ENCODE results near the gene FANK1. TPM values are rescaled to one million over a fixed set of nuclear protein-coding genes. Genes with fewer than 3 reads are reported as not detected.

The FANK1 gene
- total and polyA plus RNA-seq, 4 donors: 1.3 to 6.1 (median 1.9) TPM

DNA sequence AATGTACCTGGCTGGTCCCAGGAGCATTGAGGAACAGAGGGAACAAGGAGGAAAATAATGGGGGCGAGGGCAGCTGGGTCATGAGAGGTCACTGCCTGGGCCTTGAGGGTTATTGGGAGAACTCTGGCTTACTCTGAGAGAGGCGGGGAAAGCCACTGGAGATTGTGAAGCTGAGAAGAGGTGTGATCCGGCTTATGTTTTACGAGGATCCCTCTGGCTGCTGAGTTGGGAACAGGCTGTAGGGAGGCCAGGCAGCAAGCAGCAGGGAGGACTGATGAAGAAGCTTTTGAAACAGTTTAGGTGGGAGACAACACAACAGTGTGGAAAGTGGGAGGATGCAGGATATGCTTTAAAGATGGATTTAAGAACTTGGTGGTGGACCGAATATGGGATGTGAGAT, 87.3 kb downstream of the FANK1 start:
- ATAC-seq (ENCODE audit: low FRiP score): no peak
- no peaks in the 10 kb centered on the region for H3K36me3 ChIP-seq (ENCODE audit: control insufficient read depth in 1 of 2, insufficient read depth in 2 of 2, low read length in 1 of 2)
- H3K27ac ChIP-seq (ENCODE audit: low read depth in 1 of 2, low read length in 2 of 2): no peak overlapping the region
- DNase-seq: no peak
- intact Hi-C loops (cut with DNase I): loop anchor here (2.0 to 5.0 kb wide), 5 partner anchors 109 to 521 kb away; partner anchors contain the start of gene ADAM12 (in 1 of the 2)
- WGBS, 2 donors: 95% methylated on average over 5 of the region's 5 CpGs
- H3K9me3 ChIP-seq (ENCODE audit: control insufficient read depth, low read length): no peaks in the 10 kb centered on the region
- H3K4me1 ChIP-seq (ENCODE audit: control insufficient read depth in 1 of 2, insufficient read depth in 2 of 2, low read length in 2 of 2): no peaks in the 10 kb centered on the region
- H3K4me3 ChIP-seq (ENCODE audit: low read length in 2 of 2): no peak overlapping the region
- H3K27me3 ChIP-seq (ENCODE audit: control insufficient read depth in 1 of 2, insufficient read depth in 2 of 2, low read length in 1 of 2): no peaks in the 10 kb centered on the region

DNA sequence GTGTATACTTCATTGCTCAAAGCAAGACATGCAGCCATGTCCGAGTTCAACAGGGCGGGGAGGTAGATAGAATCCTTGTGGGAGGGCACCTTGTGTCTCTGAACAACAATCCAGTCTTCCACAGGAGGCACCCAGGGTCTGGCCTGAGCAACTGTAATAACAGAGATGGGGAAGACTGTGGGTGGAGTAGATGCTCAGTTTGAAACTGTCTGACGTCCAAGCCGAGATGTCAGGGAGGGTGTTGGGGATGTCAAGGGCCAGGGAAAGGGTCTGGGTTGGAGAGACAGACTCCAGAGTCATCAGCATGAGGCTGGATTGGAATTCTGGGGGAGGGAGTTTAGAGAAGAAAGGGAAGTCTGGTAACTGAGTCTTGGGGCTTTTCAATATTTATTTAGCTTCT, 88.0 kb downstream of the FANK1 start:
- H3K4me1 ChIP-seq (ENCODE audit: control insufficient read depth in 1 of 2, insufficient read depth in 2 of 2, low read length in 2 of 2): no peaks in the 10 kb centered on the region
- H3K27ac ChIP-seq (ENCODE audit: low read depth in 1 of 2, low read length in 2 of 2): no peak overlapping the region
- no peaks in the 10 kb centered on the region for H3K27me3 ChIP-seq (ENCODE audit: control insufficient read depth in 1 of 2, insufficient read depth in 2 of 2, low read length in 1 of 2)
- intact Hi-C loops (cut with DNase I): loop anchor here in 1 of 2 donors (5.0 kb wide), 3 partner anchors 108 to 403 kb away; partner anchors contain the start of gene ADAM12
- H3K4me3 ChIP-seq (ENCODE audit: low read length in 2 of 2): no peak overlapping the region
- H3K9me3 ChIP-seq (ENCODE audit: control insufficient read depth, low read length): no peaks in the 10 kb centered on the region
- H3K36me3 ChIP-seq (ENCODE audit: control insufficient read depth in 1 of 2, insufficient read depth in 2 of 2, low read length in 1 of 2): no peaks in the 10 kb centered on the region
- ATAC-seq (ENCODE audit: low FRiP score) (no peak), DNase-seq (no peak)
- WGBS, 2 donors: 87% methylated on average over 4 of the region's 4 CpGs

DNA sequence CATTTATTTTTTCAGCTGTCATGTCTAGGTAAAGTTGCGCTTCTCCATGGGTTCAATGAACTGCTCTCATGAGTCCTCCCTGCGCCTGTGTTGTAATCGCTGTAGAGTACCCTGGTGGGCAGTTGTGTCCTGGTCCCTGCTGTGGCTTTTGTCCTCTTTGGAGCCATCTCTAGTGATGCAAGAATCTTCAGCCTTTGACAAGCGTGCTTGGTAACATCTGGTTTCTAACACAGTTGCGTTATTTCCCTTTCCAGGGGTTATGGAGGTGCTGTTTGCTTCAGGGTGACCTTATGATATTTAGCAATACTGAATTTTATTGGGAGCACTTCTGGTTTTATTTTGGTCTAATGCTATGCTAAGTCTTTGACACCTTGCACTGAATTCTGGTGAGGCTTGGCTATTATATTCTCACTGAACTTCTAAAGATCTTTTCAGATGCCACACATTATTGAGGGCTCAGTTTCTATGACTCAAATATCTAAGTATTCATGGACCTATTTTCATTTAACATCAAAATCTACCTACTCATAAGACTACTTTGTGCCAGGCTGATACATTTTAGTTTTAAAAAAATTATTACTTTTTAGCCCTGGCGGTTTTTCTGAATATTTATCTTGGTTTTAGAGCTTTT, 88.6 kb downstream of the FANK1 start:
- Histone ChIP-seq H3K4me3 (ENCODE audit: low read length in 2 of 2) (no peak overlapping the region), H3K9me3 (ENCODE audit: control insufficient read depth, low read length) (no peaks in the 10 kb centered on the region), H3K4me1 (ENCODE audit: control insufficient read depth in 1 of 2, insufficient read depth in 2 of 2, low read length in 2 of 2) (no peaks in the 10 kb centered on the region), H3K27ac (ENCODE audit: low read depth in 1 of 2, low read length in 2 of 2) (no peak overlapping the region), H3K27me3 (ENCODE audit: control insufficient read depth in 1 of 2, insufficient read depth in 2 of 2, low read length in 1 of 2) (no peaks in the 10 kb centered on the region), H3K36me3 (ENCODE audit: control insufficient read depth in 1 of 2, insufficient read depth in 2 of 2, low read length in 1 of 2) (no peaks in the 10 kb centered on the region)
- no peak for DNase-seq
- ATAC-seq (ENCODE audit: low FRiP score): no peak
- 89 to 98% methylated on average over 6 of the region's 6 CpGs for WGBS, 2 donors
- intact Hi-C loops (cut with DNase I): loop anchor here in 1 of 2 donors (5.0 kb wide), 3 partner anchors 107 to 402 kb away; partner anchors contain the start of gene ADAM12

DNA sequence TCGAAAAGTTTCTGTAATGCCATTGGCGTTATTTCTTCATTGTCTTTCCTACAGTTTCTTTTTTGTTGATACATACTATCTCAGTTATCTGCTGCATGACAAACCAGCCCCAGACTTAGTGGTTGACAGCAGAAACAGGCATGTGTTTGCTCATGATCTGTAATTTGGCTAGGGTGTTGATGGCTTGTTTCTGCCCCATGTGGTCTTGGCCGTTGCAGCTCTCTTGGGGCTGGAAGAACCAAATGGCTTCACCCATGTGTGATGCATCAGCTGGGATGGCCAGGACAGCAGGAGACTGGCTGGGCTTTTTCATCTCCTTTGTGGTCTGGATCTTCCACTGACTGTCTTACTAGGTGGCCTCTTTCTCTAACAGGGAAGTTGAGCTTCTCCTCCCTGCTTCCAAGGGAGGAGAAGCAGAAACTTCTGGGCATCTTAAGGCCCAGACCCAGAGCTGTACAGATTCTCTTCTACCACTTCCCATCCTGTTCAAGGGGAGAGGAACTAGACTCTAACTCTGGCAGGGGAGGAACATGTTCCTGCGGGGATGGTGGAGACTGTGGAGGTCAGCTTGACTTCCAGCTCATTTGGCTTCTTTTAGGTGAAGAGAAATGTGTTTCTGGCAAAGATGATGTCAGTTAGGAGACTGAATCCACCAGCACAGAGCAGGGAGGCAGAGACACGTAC, 89.3 kb downstream of the FANK1 start:
- H3K4me3 ChIP-seq (ENCODE audit: low read length in 2 of 2): no peak overlapping the region
- no peaks in the 10 kb centered on the region for H3K27me3 ChIP-seq (ENCODE audit: control insufficient read depth in 1 of 2, insufficient read depth in 2 of 2, low read length in 1 of 2)
- 88 to 91% methylated on average over 5 of the region's 5 CpGs for WGBS, 2 donors
- intact Hi-C loops (cut with DNase I): no loop called here
- DNase-seq: no peak
- ATAC-seq (ENCODE audit: low FRiP score): no peak
- no peaks in the 10 kb centered on the region for H3K4me1 ChIP-seq (ENCODE audit: control insufficient read depth in 1 of 2, insufficient read depth in 2 of 2, low read length in 2 of 2)
- H3K9me3 ChIP-seq (ENCODE audit: control insufficient read depth, low read length): no peaks in the 10 kb centered on the region
- no peaks in the 10 kb centered on the region for H3K36me3 ChIP-seq (ENCODE audit: control insufficient read depth in 1 of 2, insufficient read depth in 2 of 2, low read length in 1 of 2)
- no peak overlapping the region for H3K27ac ChIP-seq (ENCODE audit: low read depth in 1 of 2, low read length in 2 of 2)

DNA sequence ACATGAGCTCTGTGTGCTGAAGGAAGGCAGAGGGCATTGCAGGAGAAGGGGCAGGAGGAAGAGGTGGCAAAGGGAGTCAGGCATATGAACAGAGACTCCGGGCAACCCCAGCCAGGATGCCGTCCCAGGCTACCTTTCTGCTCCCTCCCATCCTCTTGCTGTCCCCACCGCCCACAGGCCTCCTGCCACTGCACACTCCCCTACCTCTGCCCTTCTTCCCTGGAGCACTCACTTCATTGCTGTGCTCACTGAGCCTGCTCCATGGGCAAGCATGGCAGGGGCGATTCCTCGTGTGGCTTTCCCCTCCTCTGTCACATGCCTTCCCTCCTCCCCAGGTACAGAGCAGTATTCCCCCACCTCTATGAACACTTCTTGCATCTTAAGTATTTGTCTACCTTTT, 93.4 kb downstream of the FANK1 start:
- Histone ChIP-seq H3K36me3 (ENCODE audit: control insufficient read depth in 1 of 2, insufficient read depth in 2 of 2, low read length in 1 of 2) (no peaks in the 10 kb centered on the region), H3K9me3 (ENCODE audit: control insufficient read depth, low read length) (no peaks in the 10 kb centered on the region), H3K4me3 (ENCODE audit: low read length in 2 of 2) (no peak overlapping the region), H3K27me3 (ENCODE audit: control insufficient read depth in 1 of 2, insufficient read depth in 2 of 2, low read length in 1 of 2) (no peaks in the 10 kb centered on the region), H3K27ac (ENCODE audit: low read depth in 1 of 2, low read length in 2 of 2) (no peak overlapping the region), H3K4me1 (ENCODE audit: control insufficient read depth in 1 of 2, insufficient read depth in 2 of 2, low read length in 2 of 2) (no peaks in the 10 kb centered on the region)
- WGBS, 2 donors: 94 to 100% methylated on average over 5 of the region's 5 CpGs
- ATAC-seq (ENCODE audit: low FRiP score): no peak
- intact Hi-C loops (cut with DNase I): no loop called here
- no peak for DNase-seq

DNA sequence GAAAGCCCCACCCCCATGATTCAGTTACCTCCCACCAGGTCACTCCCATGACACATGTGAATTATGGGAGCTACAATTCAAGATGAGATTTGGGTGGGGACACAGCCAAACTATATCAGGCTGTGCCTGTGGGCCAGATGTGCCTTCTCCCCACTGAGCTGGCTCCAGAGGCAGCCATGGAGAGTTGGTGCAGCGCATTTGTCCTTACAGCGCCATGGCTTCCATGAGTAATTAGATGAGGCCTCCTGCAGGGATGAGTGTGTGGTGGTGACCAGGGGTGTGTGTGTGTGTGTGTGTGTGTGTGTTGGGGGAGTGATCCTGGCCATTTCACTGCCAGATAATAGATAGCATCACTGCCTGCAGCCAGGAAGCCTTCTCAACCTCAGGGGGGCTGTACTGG, 94.6 kb downstream of the FANK1 start:
- DNase-seq (no peak), ATAC-seq (ENCODE audit: low FRiP score) (no peak)
- no peak overlapping the region for H3K27ac ChIP-seq (ENCODE audit: low read depth in 1 of 2, low read length in 2 of 2)
- H3K36me3 ChIP-seq (ENCODE audit: control insufficient read depth in 1 of 2, insufficient read depth in 2 of 2, low read length in 1 of 2): no peaks in the 10 kb centered on the region
- no peaks in the 10 kb centered on the region for H3K27me3 ChIP-seq (ENCODE audit: control insufficient read depth in 1 of 2, insufficient read depth in 2 of 2, low read length in 1 of 2)
- H3K9me3 ChIP-seq (ENCODE audit: control insufficient read depth, low read length): no peaks in the 10 kb centered on the region
- H3K4me1 ChIP-seq (ENCODE audit: control insufficient read depth in 1 of 2, insufficient read depth in 2 of 2, low read length in 2 of 2): no peaks in the 10 kb centered on the region
- intact Hi-C loops (cut with DNase I): no loop called here
- WGBS, 2 donors: 97 to 98% methylated on average over 2 of the region's 2 CpGs
- no peak overlapping the region for H3K4me3 ChIP-seq (ENCODE audit: low read length in 2 of 2)

DNA sequence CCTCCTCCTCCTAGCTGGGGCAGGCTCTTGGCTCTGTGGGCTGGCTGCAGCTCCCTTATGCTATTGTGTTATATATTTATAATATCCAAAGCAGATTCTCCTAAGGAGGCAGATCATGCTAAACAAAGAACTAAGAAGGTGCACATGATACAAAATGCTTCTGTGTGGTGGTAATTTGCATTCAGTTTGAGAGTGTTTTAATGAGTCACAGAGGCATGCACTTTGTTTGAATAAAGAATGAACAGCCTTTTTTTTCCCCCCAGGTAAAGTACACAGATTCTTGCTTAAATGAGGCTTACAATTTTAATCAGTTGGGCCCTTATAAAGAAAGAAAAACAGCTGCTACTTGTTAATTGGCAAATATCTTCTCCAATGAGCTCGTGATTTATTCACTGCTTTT, 95.0 kb downstream of the FANK1 start:
- Histone ChIP-seq H3K27ac (ENCODE audit: low read depth in 1 of 2, low read length in 2 of 2) (no peak overlapping the region), H3K27me3 (ENCODE audit: control insufficient read depth in 1 of 2, insufficient read depth in 2 of 2, low read length in 1 of 2) (no peaks in the 10 kb centered on the region), H3K4me1 (ENCODE audit: control insufficient read depth in 1 of 2, insufficient read depth in 2 of 2, low read length in 2 of 2) (no peaks in the 10 kb centered on the region), H3K4me3 (ENCODE audit: low read length in 2 of 2) (no peak overlapping the region), H3K9me3 (ENCODE audit: control insufficient read depth, low read length) (no peaks in the 10 kb centered on the region), H3K36me3 (ENCODE audit: control insufficient read depth in 1 of 2, insufficient read depth in 2 of 2, low read length in 1 of 2) (no peaks in the 10 kb centered on the region)
- DNase-seq: no peak
- WGBS, 2 donors: 99 to 100% methylated on average over 1 of the region's 1 CpG
- intact Hi-C loops (cut with DNase I): no loop called here
- ATAC-seq (ENCODE audit: low FRiP score): no peak

DNA sequence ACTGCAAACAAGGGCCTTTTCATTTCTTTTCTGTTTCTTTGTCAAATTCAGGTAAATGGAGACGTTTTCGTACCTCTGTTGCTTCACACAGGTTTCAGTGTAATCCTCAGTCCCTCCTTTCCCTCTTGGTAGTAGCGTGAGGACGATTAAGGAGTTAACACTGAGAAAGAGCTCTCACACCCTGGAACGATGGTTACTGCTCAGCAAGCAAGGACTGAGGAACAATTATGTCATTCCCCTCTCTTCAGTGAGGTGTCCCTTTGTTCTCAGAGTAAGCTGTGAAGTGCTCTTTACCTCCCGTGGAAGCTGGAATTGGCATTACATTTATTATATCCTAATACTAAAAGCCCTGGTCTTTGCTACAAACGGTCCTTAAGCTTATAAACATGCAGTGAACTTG, 95.9 kb downstream of the FANK1 start:
- intact Hi-C loops (cut with DNase I): no loop called here

DNA sequence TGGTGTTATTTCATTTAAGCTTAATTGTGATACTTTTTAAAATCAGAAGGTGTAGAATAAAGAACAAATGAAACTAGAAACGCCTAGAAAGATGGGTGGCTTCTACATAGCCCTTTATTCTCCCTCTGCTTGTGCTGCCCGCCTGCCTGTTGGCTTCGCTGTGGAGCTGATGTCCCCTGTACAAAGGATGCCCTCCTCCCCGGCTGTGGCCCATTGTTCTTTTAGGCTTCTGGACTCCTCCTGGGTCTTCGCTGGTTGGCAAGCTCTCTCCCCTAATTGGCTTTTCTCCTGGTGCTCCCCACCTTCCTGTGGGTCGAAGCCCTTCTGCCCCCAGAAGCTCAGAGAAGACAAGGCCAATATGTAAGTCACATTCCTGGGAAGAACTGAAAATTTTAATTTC, 98.2 kb downstream of the FANK1 start:
- ATAC-seq (ENCODE audit: low FRiP score) (no peak), DNase-seq (no peak)
- Histone ChIP-seq H3K36me3 (ENCODE audit: control insufficient read depth in 1 of 2, insufficient read depth in 2 of 2, low read length in 1 of 2) (no peaks in the 10 kb centered on the region), H3K27ac (ENCODE audit: low read depth in 1 of 2, low read length in 2 of 2) (no peak overlapping the region), H3K9me3 (ENCODE audit: control insufficient read depth, low read length) (no peaks in the 10 kb centered on the region), H3K4me1 (ENCODE audit: control insufficient read depth in 1 of 2, insufficient read depth in 2 of 2, low read length in 2 of 2) (no peaks in the 10 kb centered on the region), H3K4me3 (ENCODE audit: low read length in 2 of 2) (no peak overlapping the region), H3K27me3 (ENCODE audit: control insufficient read depth in 1 of 2, insufficient read depth in 2 of 2, low read length in 1 of 2) (no peaks in the 10 kb centered on the region)
- intact Hi-C loops (cut with DNase I): no loop called here
- 97% methylated on average over 6 of the region's 6 CpGs for WGBS, 2 donors

More for the DNA sequence above, 95.9 kb downstream of the FANK1 start:
- DNase-seq (no peak), ATAC-seq (ENCODE audit: low FRiP score) (no peak)
- no peaks in the 10 kb centered on the region for H3K9me3 ChIP-seq (ENCODE audit: control insufficient read depth, low read length)
- H3K27ac ChIP-seq (ENCODE audit: low read depth in 1 of 2, low read length in 2 of 2): no peak overlapping the region
- H3K4me3 ChIP-seq (ENCODE audit: low read length in 2 of 2): no peak overlapping the region
- H3K27me3 ChIP-seq (ENCODE audit: control insufficient read depth in 1 of 2, insufficient read depth in 2 of 2, low read length in 1 of 2): no peaks in the 10 kb centered on the region
- no peaks in the 10 kb centered on the region for H3K36me3 ChIP-seq (ENCODE audit: control insufficient read depth in 1 of 2, insufficient read depth in 2 of 2, low read length in 1 of 2)
- WGBS, 2 donors: 84 to 86% methylated on average over 7 of the region's 7 CpGs
- no peaks in the 10 kb centered on the region for H3K4me1 ChIP-seq (ENCODE audit: control insufficient read depth in 1 of 2, insufficient read depth in 2 of 2, low read length in 2 of 2)
